ENCODE data around the gene BPIFB6. TPM values are rescaled to one million over a fixed set of nuclear protein-coding genes. Genes with fewer than 3 reads are reported as not detected.

BPIFB6 gene
- total and polyA plus RNA-seq, 10 of the 15 experiments (the other 5 are each of a cell fraction or from before 2014, with no cell fraction given) = not detected

DNA sequence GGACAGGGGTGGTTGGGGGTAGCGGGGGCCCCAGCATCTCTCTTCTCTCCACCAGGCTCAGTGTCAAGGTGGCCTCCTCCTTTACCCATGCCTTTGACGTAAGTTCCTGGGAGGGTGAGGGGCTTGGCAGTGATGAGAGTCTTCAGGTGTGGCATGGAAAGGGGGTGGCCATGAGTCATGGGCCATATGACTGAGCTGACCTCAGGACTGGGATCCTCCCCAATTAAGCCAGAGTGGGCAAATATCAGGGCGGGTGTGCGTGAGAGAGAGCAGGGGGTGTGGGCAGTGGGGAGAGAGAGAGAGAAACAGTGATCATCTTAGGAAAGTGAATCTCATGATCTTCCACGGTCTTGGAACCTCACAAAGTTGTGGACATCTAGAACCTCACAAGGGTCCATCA lies 39.8 kb downstream of the BPIFB6 start:
- ChIA-PET SMC1A (ENCODE audit: uncharacterized antibody, unreplicated experiment) (no interaction called here), RAD21 (ENCODE audit: unreplicated experiment) (no interaction called here), CTCF (no interaction called here), POLR2A (interaction anchor here (0.5 kb wide), 1 partner anchor 13 kb away, joined by 3 read pairs; no protein-coding TSS in a partner anchor)
- H3K9me3 ChIP-seq (replicated peaks; ENCODE audit: control insufficient read depth, insufficient read depth, low read length) = no peaks in the 10 kb centered on the region
- intact Hi-C loops (cut with micrococcal nuclease; ENCODE audit: unreplicated experiment) = no loop called here
- H4K20me1 ChIP-seq (ENCODE audit: control insufficient read depth, insufficient read depth) = no peaks in the 10 kb centered on the region
- H3K27ac ChIP-seq (ENCODE audit: control insufficient read depth, insufficient read depth) = no peak overlapping the region
- no peak overlapping the region for H3K4me3 ChIP-seq
- no peak overlapping the region for H3K9ac ChIP-seq (ENCODE audit: control insufficient read depth, insufficient read depth, low read length)
- 42% methylated on average over 5 of the region's 5 CpGs for WGBS (ENCODE audit: insufficient coverage, insufficient replicate concordance, low lambda C conversion rate, missing lambda C conversion rate)
- no peaks in the 10 kb centered on the region; a peak in 1 of 4 replicates for H3K27me3 ChIP-seq (replicated peaks in 1 of 2; ENCODE audit: control insufficient read depth in 2 of 2, insufficient read depth in 2 of 2, low read length in 1 of 2)
- FAIRE-seq (no peak), DNase-seq (ENCODE audit: low read depth, low spot score) (no peak), ATAC-seq (no peak)
- no peak overlapping the region for H3K4me2 ChIP-seq (ENCODE audit: control insufficient read depth, insufficient read depth)
- H3K79me2 ChIP-seq (ENCODE audit: control insufficient read depth, insufficient read depth, low read length) = no peaks in the 10 kb centered on the region
- BruUV-seq (replicated peaks) = no TSS peak
- H3K4me1 ChIP-seq (ENCODE audit: control insufficient read depth, insufficient read depth, low read length) = no peaks in the 10 kb centered on the region
- in situ Hi-C loops (cut with MboI) = no loop called here
- no peaks in the 10 kb centered on the region for H3K36me3 ChIP-seq (ENCODE audit: control insufficient read depth in 2 of 2, insufficient read depth in 2 of 2, low read length in 1 of 2)
- no peak overlapping the region for H2AFZ ChIP-seq (ENCODE audit: control insufficient read depth, low read depth, low read length)
- TF ChIP-seq ETV6 (conservative IDR thresholded peaks at IDR 0.05 in 1 of 2, IDR thresholded peaks at IDR 0.05 in 1 of 2; ENCODE audit: borderline replicate concordance in 1 of 2, low read depth in 1 of 2) (no peak), CHD2 (IDR thresholded peaks at IDR 0.05; ENCODE audit: borderline replicate concordance, low read depth, low read length) (no peak), ZNF384 (IDR thresholded peaks at IDR 0.05; ENCODE audit: borderline replicate concordance, low read depth, low read length) (no peak), ZBTB4 (CRISPR knock-in tag; IDR thresholded peaks at IDR 0.05) (no peak), RELA (IDR thresholded peaks at IDR 0.05; ENCODE audit: borderline replicate concordance, partially characterized antibody) (no peak), CREM (IDR thresholded peaks at IDR 0.05; ENCODE audit: low read depth) (no peak), CHD4 (IDR thresholded peaks at IDR 0.05) (no peak), IKZF2 (IDR thresholded peaks at IDR 0.05) (no peak), STAT3 (IDR thresholded peaks at IDR 0.05; ENCODE audit: low read depth, low read length) (no peak), MYC (IDR thresholded peaks at IDR 0.05; ENCODE audit: insufficient read depth, insufficient read length, insufficient replicate concordance, low read length, severe bottlenecking) (no peak), BCL11A (IDR thresholded peaks at IDR 0.05; ENCODE audit: low read depth, low read length) (no peak), PBX3 (IDR thresholded peaks at IDR 0.05; ENCODE audit: insufficient replicate concordance, low read depth, low read length) (no peak), PKNOX1 (IDR thresholded peaks at IDR 0.05) (no peak), ZNF687 (IDR thresholded peaks at IDR 0.05) (no peak)

Measured in GM12878 (cell line).